Measurements from ENCODE around the gene PRTFDC1.
"Not testable (repeated sequence)": the region's sequence is repeated elsewhere in the genome, so short reads cannot be mapped to it uniquely, and the experiment has no call there.

Gene PRTFDC1

GRCh38 chr10:24958721-24959381 lies 6.4 kb upstream of the PRTFDC1 start:
- Mint-ChIP-seq H3K4me1 (ENCODE audit: low read depth in 2 of 2) (peaks cover 0 to under 1% of the 10 kb centered on the region in 2 donors), H3K27ac (no peak overlapping the region), H3K36me3 (ENCODE audit: insufficient read depth) (no peaks in the 10 kb centered on the region), H3K9me3 (no peaks in the 10 kb centered on the region), H3K27me3 (no peaks in the 10 kb centered on the region), H3K4me3 (no peak overlapping the region)
- no peak for DNase-seq
- ATAC-seq (replicated peaks): no peak

GRCh38 chr10:24958091-24958720 lies 5.8 kb upstream of the PRTFDC1 start:
- peaks cover 4 to 7% of the 10 kb centered on the region in 2 donors for H3K4me1 Mint-ChIP-seq (ENCODE audit: low read depth in 2 of 2)
- H3K27ac Mint-ChIP-seq: no peak overlapping the region
- ATAC-seq (replicated peaks): no peak
- no peak overlapping the region for H3K4me3 Mint-ChIP-seq
- H3K27me3 Mint-ChIP-seq: no peaks in the 10 kb centered on the region
- H3K36me3 Mint-ChIP-seq (ENCODE audit: insufficient read depth): no peaks in the 10 kb centered on the region
- no peak for DNase-seq
- no peaks in the 10 kb centered on the region for H3K9me3 Mint-ChIP-seq

GRCh38 chr10:24957624-24958051 lies 5.2 kb upstream of the PRTFDC1 start:
- H3K36me3 Mint-ChIP-seq (ENCODE audit: insufficient read depth); H3K4me3 Mint-ChIP-seq; H3K9me3 Mint-ChIP-seq; DNase-seq; ATAC-seq (replicated peaks); H3K27me3 Mint-ChIP-seq; H3K27ac Mint-ChIP-seq: not testable (repeated sequence)
- peaks cover 8 to 12% of the 10 kb centered on the region in 2 donors for H3K4me1 Mint-ChIP-seq (ENCODE audit: low read depth in 2 of 2)

- peaks cover 8 to 26% of the 10 kb centered on the region in 2 donors for H3K4me1 Mint-ChIP-seq (ENCODE audit: low read depth in 2 of 2)
- ATAC-seq (replicated peaks) (no peak), DNase-seq (no peak)
- H3K27me3 Mint-ChIP-seq: no peaks in the 10 kb centered on the region
- H3K27ac Mint-ChIP-seq: peak overlapping the region in 1 of 2 donors; percentile 57
- H3K4me3 Mint-ChIP-seq: peak overlapping the region; percentile 81 to 88
- no peaks in the 10 kb centered on the region for H3K36me3 Mint-ChIP-seq (ENCODE audit: insufficient read depth)
- H3K9me3 Mint-ChIP-seq: no peaks in the 10 kb centered on the region
Measured at GRCh38 chr10:24953675-24954074, 1.3 kb upstream of the PRTFDC1 start.

- Mint-ChIP-seq H3K36me3 (ENCODE audit: insufficient read depth) (no peaks in the 10 kb centered on the region), H3K27me3 (no peaks in the 10 kb centered on the region), H3K9me3 (no peaks in the 10 kb centered on the region), H3K4me1 (ENCODE audit: low read depth in 2 of 2) (peaks cover 8 to 26% of the 10 kb centered on the region in 2 donors), H3K4me3 (peak overlapping the region; percentile 81 to 88), H3K27ac (peak overlapping the region; percentile 57 to 91)
- DNase-seq (peak; percentile 33 to 49 (median 46)), ATAC-seq (replicated peaks) (peak; percentile 83)
Measured at GRCh38 chr10:24952707-24953645, 570 bp upstream of the PRTFDC1 start.

- peak overlapping the region; percentile 81 to 88 for H3K4me3 Mint-ChIP-seq
- ATAC-seq (replicated peaks) (peak; percentile 16), DNase-seq (no peak)
- no peaks in the 10 kb centered on the region for H3K36me3 Mint-ChIP-seq (ENCODE audit: insufficient read depth)
- no peaks in the 10 kb centered on the region for H3K27me3 Mint-ChIP-seq
- peaks cover 8 to 26% of the 10 kb centered on the region in 2 donors for H3K4me1 Mint-ChIP-seq (ENCODE audit: low read depth in 2 of 2)
- peak overlapping the region; percentile 36 to 91 for H3K27ac Mint-ChIP-seq
- H3K9me3 Mint-ChIP-seq: no peaks in the 10 kb centered on the region
Measured at GRCh38 chr10:24951201-24952142, 934 bp downstream of the PRTFDC1 start.

GRCh38 chr10:24950439-24950838 lies 2.0 kb downstream of the PRTFDC1 start:
- H3K4me1 Mint-ChIP-seq (ENCODE audit: low read depth in 2 of 2): peaks cover 8 to 26% of the 10 kb centered on the region in 2 donors
- no peak for DNase-seq
- H3K9me3 Mint-ChIP-seq: no peaks in the 10 kb centered on the region
- no peak overlapping the region for H3K27ac Mint-ChIP-seq
- no peaks in the 10 kb centered on the region for H3K36me3 Mint-ChIP-seq (ENCODE audit: insufficient read depth)
- ATAC-seq (replicated peaks): no peak
- no peaks in the 10 kb centered on the region for H3K27me3 Mint-ChIP-seq
- H3K4me3 Mint-ChIP-seq: no peak overlapping the region

GRCh38 chr10:24949616-24950015 lies 2.8 kb downstream of the PRTFDC1 start:
- Mint-ChIP-seq H3K36me3 (ENCODE audit: insufficient read depth) (no peaks in the 10 kb centered on the region), H3K4me3 (no peak overlapping the region), H3K9me3 (no peaks in the 10 kb centered on the region), H3K27me3 (no peaks in the 10 kb centered on the region), H3K4me1 (ENCODE audit: low read depth in 2 of 2) (peaks cover 8 to 26% of the 10 kb centered on the region in 2 donors), H3K27ac (no peak overlapping the region)
- ATAC-seq (replicated peaks): no peak
- DNase-seq: no peak

GRCh38 chr10:24947304-24948097 lies 4.9 kb downstream of the PRTFDC1 start:
- ATAC-seq (replicated peaks) (no peak), DNase-seq (no peak)
- Mint-ChIP-seq H3K4me1 (ENCODE audit: low read depth in 2 of 2) (peaks cover 0 to 13% of the 10 kb centered on the region in 2 donors), H3K9me3 (no peaks in the 10 kb centered on the region), H3K27ac (peak overlapping the region in 1 of 2 donors; percentile 16), H3K27me3 (no peaks in the 10 kb centered on the region), H3K4me3 (no peak overlapping the region), H3K36me3 (ENCODE audit: insufficient read depth) (no peaks in the 10 kb centered on the region)

GRCh38 chr10:24944512-24945255 lies 7.7 kb downstream of the PRTFDC1 start:
- DNase-seq: no peak
- Mint-ChIP-seq H3K27ac (no peak overlapping the region), H3K36me3 (ENCODE audit: insufficient read depth) (no peaks in the 10 kb centered on the region), H3K9me3 (no peaks in the 10 kb centered on the region), H3K27me3 (no peaks in the 10 kb centered on the region), H3K4me3 (no peak overlapping the region), H3K4me1 (ENCODE audit: low read depth in 2 of 2) (no peaks in the 10 kb centered on the region)
- ATAC-seq (replicated peaks): no peak

GRCh38 chr10:24938525-24938924 lies 13.9 kb downstream of the PRTFDC1 start:
- peaks cover 0 to 7% of the 10 kb centered on the region in 2 donors for H3K4me1 Mint-ChIP-seq (ENCODE audit: low read depth in 2 of 2)
- H3K4me3 Mint-ChIP-seq: no peak overlapping the region
- H3K36me3 Mint-ChIP-seq (ENCODE audit: insufficient read depth): no peaks in the 10 kb centered on the region
- peak overlapping the region in 1 of 2 donors; percentile 23 for H3K27ac Mint-ChIP-seq
- H3K9me3 Mint-ChIP-seq: no peaks in the 10 kb centered on the region
- DNase-seq (no peak), ATAC-seq (replicated peaks) (no peak)
- no peaks in the 10 kb centered on the region for H3K27me3 Mint-ChIP-seq
